OCI-LY1 (cell line): ENCODE measurements around the gene UROC1.

ENCODE experiments used
- H2AFZ ChIP-seq: fragments of 200-600 bp; sonication (generic), shearing (Covaris generic); 2 replicates; pipeline ENCODE4 v1.6.0; 2014; ENCODE audit warnings: antibody characterized with exemption, mild to moderate bottlenecking, low read length
- H3F3A ChIP-seq: fragments of 200-600 bp; sonication (generic), shearing (Covaris generic); 2 replicates; pipeline ENCODE4 v1.6.0; 2014; ENCODE audit warnings: mild to moderate bottlenecking, antibody characterized with exemption, low read length, moderate library complexity; ENCODE audit not compliant: insufficient read depth
- H3K27ac ChIP-seq: fragments of 200-600 bp; sonication (generic); 2 replicates; pipeline ENCODE4 v1.5.1; 2014; ENCODE audit warnings: low read length, mixed run types, mild to moderate bottlenecking, low read depth; ENCODE audit not compliant: poor library complexity, severe bottlenecking
- H3K27me3 ChIP-seq: fragments of 200-600 bp; sonication (generic); 2 replicates; pipeline ENCODE4 v1.6.0; 2014; ENCODE audit warnings: antibody characterized with exemption, mild to moderate bottlenecking, low read length, moderate library complexity; ENCODE audit not compliant: insufficient read depth
- H3K36me3 ChIP-seq: fragments of 200-600 bp; sonication (generic); 2 replicates; pipeline ENCODE4 v1.6.1; 2014; ENCODE audit warnings: mild to moderate bottlenecking, antibody characterized with exemption, low read length, moderate library complexity, mixed read lengths; ENCODE audit not compliant: insufficient read depth
- H3K4me1 ChIP-seq: fragments of 200-600 bp; sonication (generic); 2 replicates; pipeline ENCODE4 v1.5.1; 2014; ENCODE audit warnings: mild to moderate bottlenecking, low read length, moderate library complexity; ENCODE audit not compliant: insufficient read depth, severe bottlenecking
- H3K4me2 ChIP-seq: fragments of 200-600 bp; sonication (generic), shearing (Covaris generic); 2 replicates; pipeline ENCODE4 v1.6.1; 2014; ENCODE audit warnings: low read length
- H3K4me3 ChIP-seq: fragments of 200-600 bp; sonication (generic); 2 replicates; pipeline ENCODE4 v1.5.1; 2014; ENCODE audit warnings: low read length, low read depth, mild to moderate bottlenecking, mixed read lengths; ENCODE audit not compliant: poor library complexity, severe bottlenecking
- H3K79me2 ChIP-seq: fragments of 200-600 bp; shearing (Covaris generic); 2 replicates; pipeline ENCODE4 v1.6.1; 2016; ENCODE audit warnings: mixed run types, low read length, mixed read lengths; ENCODE audit not compliant: insufficient read depth
- H3K9ac ChIP-seq: fragments of 200-600 bp; sonication (generic), shearing (Covaris generic); 2 replicates; pipeline ENCODE4 v1.6.1; 2014; ENCODE audit warnings: mild to moderate bottlenecking, low read length, mixed read lengths
- H3K9me2 ChIP-seq: fragments of 200-600 bp; sonication (generic), shearing (Covaris generic); 2 replicates; pipeline ENCODE4 v1.6.1; 2014; ENCODE audit warnings: low read depth, mild to moderate bottlenecking, low read length, mixed read lengths
- H3K9me3 ChIP-seq: fragments of 200-600 bp; shearing (Covaris generic); 2 replicates; pipeline ENCODE4 v1.6.1; 2014; ENCODE audit warnings: low read length, mixed read lengths
- H4K20me1 ChIP-seq: fragments of 200-600 bp; sonication (generic), shearing (Covaris generic); 2 replicates; pipeline ENCODE4 v1.6.0; 2016; ENCODE audit warnings: mild to moderate bottlenecking, low read length; ENCODE audit not compliant: insufficient read depth
- CTCF ChIP-seq: fragments of 200-600 bp; sonication (generic), shearing (Covaris generic); IDR thresholded peaks from 2 replicates; pipeline ENCODE4 v1.5.1; 2017; ENCODE audit warnings: mild to moderate bottlenecking, antibody characterized with exemption, low read length, moderate library complexity, mixed read lengths
- EZH2 ChIP-seq: fragments of 200-600 bp; sonication (generic), shearing (Covaris generic); IDR thresholded peaks from 2 replicates; pipeline ENCODE4 v1.8.0; 2017; ENCODE audit warnings: borderline replicate concordance, mixed run types, mild to moderate bottlenecking, antibody characterized with exemption, low read length, moderate library complexity, mixed read lengths

Gene UROC1

GRCh38 chr3:126527006-126527405, 9.4 kb upstream of the UROC1 start:
- H3K36me3 ChIP-seq: no peaks in the 10 kb centered on the region
- H2AFZ ChIP-seq: no peak overlapping the region
- no peak overlapping the region for H3K9ac ChIP-seq
- H3K9me2 ChIP-seq: no peaks in the 10 kb centered on the region
- no peak for TF ChIP-seq CTCF
- no peak for TF ChIP-seq EZH2
- no peak overlapping the region for H3K4me2 ChIP-seq
- H3K9me3 ChIP-seq: no peaks in the 10 kb centered on the region
- H3K4me3 ChIP-seq: no peak overlapping the region
- H3K79me2 ChIP-seq: no peaks in the 10 kb centered on the region
- H3K27me3 ChIP-seq: no peaks in the 10 kb centered on the region
- no peaks in the 10 kb centered on the region for H3K4me1 ChIP-seq
- no peaks in the 10 kb centered on the region for H4K20me1 ChIP-seq
- H3K27ac ChIP-seq: no peak overlapping the region
- H3F3A ChIP-seq: no peaks in the 10 kb centered on the region

GRCh38 chr3:126526668-126527005, 9.1 kb upstream of the UROC1 start:
- Histone ChIP-seq H3K4me2 (no peak overlapping the region), H3K4me1 (no peaks in the 10 kb centered on the region)

GRCh38 chr3:126525853-126526667, 8.5 kb upstream of the UROC1 start:
- Histone ChIP-seq H3K27ac (no peak overlapping the region), H4K20me1 (no peaks in the 10 kb centered on the region), H3K27me3 (no peaks in the 10 kb centered on the region), H3K4me3 (no peak overlapping the region), H3F3A (no peaks in the 10 kb centered on the region), H3K36me3 (no peaks in the 10 kb centered on the region), H3K9ac (no peak overlapping the region), H3K79me2 (no peaks in the 10 kb centered on the region), H2AFZ (no peak overlapping the region), H3K4me1 (no peaks in the 10 kb centered on the region), H3K9me3 (no peaks in the 10 kb centered on the region), H3K9me2 (no peaks in the 10 kb centered on the region), H3K4me2 (no peak overlapping the region)
- TF ChIP-seq EZH2 (no peak), CTCF (no peak)

More at GRCh38 chr3:126526668-126527005, 9.1 kb upstream of the UROC1 start:
- H3K9me3 ChIP-seq: no peaks in the 10 kb centered on the region
- H3K4me3 ChIP-seq: no peak overlapping the region
- no peak overlapping the region for H2AFZ ChIP-seq
- H3K9me2 ChIP-seq: no peaks in the 10 kb centered on the region
- no peak overlapping the region for H3K27ac ChIP-seq
- H3K27me3 ChIP-seq: no peaks in the 10 kb centered on the region
- H4K20me1 ChIP-seq: no peaks in the 10 kb centered on the region
- H3K9ac ChIP-seq: no peak overlapping the region
- no peaks in the 10 kb centered on the region for H3K36me3 ChIP-seq
- H3K79me2 ChIP-seq: no peaks in the 10 kb centered on the region
- no peak for TF ChIP-seq CTCF
- TF ChIP-seq EZH2: no peak
- H3F3A ChIP-seq: no peaks in the 10 kb centered on the region
